GM03348 (cell line): ENCODE measurements around the gene DOCK1.
"Not testable (repeated sequence)": the region's sequence is repeated elsewhere in the genome, so short reads cannot be mapped to it uniquely, and the experiment has no call there.

ENCODE experiments used
- DNase-seq: peaks from one replicate; pipeline ENCODE4 v3.0.0; 2012; ENCODE audit warnings: low spot score

DOCK1 gene

GRCh38 chr10:127278001-127278400 lies 372.8 kb downstream of the DOCK1 start:
- no peak for DNase-seq

DNA sequence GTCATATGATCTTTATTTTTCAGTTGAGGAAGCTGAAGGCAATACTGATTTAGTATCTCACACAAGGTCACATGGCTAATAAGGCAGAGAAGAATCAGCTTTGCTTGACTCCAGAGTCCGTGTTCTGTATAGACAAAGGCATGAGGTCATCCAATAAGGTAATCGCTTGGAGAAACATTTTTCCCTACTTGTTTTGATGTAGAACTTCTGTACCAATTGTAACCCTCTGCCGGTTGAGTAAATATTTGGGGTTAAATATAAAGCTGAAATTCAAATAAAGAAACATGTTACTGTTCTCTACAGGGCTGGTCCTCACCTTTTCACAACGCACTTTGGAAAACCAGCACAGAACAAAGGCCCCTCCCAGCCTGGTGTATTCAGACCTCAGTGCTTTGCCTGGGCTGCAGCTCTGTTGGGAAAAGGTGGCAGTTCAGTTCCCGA lies 374.1 kb downstream of the DOCK1 start:
- no peak for DNase-seq

DNA sequence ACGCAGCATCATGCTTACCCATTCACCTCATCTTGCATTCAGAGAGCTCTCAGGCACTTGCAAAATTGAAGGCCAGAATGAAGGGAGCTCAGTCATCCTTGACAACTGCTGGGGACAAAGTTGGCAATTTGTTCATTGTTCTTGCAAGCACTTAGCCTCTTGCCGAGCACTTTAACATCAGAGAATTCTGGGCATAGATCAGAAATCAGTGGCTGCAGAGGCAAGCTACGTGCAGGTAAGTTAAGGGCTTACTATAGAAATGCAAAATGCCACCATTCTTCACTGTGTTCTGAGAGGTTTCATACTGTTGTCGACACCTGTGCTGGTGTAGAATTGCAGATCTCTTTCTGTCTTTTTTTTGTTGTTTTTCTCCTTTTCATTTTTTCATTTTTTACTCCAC lies 375.2 kb downstream of the DOCK1 start:
- DNase-seq, result no peak

DNA sequence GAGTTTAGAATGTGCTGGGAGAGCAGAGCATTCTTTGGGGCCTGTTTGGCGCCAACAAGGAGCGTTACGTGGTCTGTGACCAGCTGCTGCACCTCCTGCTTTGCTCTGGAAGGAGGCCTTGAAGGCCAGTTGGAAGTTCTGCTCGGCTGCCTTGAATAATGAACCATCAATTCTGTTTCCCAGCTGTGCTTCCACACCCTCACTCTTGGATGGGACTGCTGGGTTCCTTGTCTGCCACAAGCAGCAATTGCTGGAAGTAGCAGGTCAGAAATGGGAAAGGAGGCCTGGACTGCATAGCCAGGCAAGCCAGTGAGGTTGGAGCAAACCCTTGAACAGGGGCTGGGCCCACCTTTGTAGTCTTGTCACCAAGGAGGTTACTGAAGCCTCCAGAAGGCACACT lies 377.8 kb downstream of the DOCK1 start:
- no peak for DNase-seq

GRCh38 chr10:127283576-127283975 lies 378.3 kb downstream of the DOCK1 start:
- DNase-seq, result no peak

DNA sequence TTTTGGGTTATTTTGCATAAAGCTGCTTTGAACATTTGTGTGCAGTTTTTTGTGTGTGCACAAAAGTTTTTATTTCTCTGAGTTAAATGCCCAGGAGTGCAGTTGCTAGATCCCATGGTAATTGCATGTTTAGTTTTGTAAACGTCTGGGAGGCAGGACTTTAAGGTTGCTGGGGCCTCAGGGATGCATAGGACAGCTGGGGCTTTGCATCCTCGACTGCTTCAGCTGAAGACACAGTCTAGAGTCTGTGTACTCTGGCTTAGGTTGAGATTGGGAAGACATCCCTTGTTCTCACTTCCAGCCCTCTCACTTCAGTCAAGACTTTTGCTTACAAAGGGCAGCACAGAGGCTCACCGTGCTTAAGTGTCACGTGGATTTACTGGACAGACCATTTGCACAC lies 385.6 kb downstream of the DOCK1 start:
- DNase-seq, result no peak

GRCh38 chr10:127291329-127291728 lies 386.1 kb downstream of the DOCK1 start:
- DNase-seq, result no peak

GRCh38 chr10:127292888-127293287 lies 387.7 kb downstream of the DOCK1 start:
- DNase-seq, result no peak

GRCh38 chr10:127293640-127294039 lies 388.4 kb downstream of the DOCK1 start:
- DNase-seq, result no peak

DNA sequence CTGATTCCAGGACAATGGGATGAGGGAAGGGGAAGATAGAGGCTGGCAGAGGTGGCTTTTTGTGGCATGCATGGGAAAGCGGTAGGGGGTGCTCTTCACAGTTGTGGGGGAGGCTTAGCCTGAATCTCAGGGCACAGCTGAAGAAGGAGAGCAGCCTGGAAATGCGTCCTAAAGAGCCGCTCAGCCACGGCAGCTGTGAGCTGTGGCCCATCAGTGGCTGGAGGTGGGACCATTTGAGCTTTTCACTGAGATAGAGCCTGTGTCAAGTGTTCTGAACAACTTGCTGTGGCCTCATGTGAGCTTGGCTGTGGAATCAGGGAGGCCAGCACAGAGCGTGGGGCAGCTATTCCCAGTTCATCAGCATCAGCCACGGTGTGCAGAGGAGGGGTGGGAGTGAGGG lies 391.5 kb downstream of the DOCK1 start:
- DNase-seq, result no peak

GRCh38 chr10:127298381-127298780 lies 393.2 kb downstream of the DOCK1 start:
- DNase-seq, result peak; percentile 71

GRCh38 chr10:127299192-127299591 lies 394.0 kb downstream of the DOCK1 start:
- DNase-seq, result not testable (repeated sequence)

- no peak for DNase-seq
Observed at GRCh38 chr10:127299956-127300689, 394.9 kb downstream of the DOCK1 start.

- DNase-seq, result no peak
Observed at GRCh38 chr10:127300868-127301321, 395.7 kb downstream of the DOCK1 start.

DNA sequence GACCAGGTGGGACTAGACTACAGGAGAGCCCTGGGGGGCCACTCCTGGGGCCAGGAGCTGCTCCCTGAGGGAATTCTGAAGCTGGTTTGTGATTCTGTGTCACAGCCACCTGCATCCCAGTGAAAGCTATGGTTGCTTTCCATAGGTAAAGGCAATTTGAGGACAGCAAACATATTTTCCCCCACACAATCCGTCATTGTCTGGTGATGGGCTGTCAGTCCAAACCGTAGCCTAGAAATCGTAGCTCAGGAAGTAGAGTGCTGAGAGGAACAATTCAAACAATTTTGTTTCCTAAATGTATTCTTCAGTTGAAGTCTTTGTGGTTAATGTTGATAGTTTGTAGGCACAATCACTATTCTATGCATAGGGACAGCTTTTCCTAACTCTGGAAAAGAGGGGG lies 397.1 kb downstream of the DOCK1 start:
- no peak for DNase-seq

DNA sequence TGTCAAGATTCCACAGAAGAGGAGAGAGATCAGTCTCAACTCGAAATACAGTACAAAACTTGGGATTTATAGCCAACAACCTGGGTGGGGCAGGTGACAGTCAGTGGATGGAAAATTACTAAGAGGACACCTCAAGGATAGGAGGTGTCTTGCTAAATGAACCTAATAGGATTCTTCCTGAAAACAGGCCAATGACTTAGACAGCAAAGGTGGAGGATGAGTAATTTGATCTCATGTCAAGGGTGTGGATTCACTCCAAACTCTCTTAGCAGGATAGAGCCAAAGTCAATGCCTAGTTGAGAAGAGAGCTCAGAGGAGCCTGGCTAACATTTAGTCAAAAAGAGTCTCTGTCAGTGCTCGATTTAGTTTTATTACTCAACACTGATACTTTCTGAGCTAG lies 397.9 kb downstream of the DOCK1 start:
- no peak for DNase-seq

GRCh38 chr10:127303746-127304145 lies 398.5 kb downstream of the DOCK1 start:
- no peak for DNase-seq

DNA sequence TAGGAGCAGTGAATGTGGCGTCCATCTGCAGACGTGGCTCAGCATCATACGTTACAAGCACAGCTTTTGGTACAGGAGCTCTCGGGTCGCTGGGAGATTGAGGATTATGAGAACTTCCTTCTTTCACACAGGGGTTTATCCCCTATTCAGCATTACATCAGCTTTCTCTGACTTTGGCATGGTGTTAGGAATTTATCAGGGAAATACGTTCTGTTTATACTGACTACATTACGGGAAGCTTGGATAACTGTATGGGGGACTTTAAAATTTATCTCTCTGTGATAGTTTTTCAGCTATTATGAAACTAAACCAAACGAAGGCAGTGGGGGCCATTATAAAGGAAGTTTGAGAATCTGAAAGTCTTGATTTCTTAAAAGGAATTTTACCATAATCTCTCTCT lies 401.3 kb downstream of the DOCK1 start:
- no peak for DNase-seq

DNA sequence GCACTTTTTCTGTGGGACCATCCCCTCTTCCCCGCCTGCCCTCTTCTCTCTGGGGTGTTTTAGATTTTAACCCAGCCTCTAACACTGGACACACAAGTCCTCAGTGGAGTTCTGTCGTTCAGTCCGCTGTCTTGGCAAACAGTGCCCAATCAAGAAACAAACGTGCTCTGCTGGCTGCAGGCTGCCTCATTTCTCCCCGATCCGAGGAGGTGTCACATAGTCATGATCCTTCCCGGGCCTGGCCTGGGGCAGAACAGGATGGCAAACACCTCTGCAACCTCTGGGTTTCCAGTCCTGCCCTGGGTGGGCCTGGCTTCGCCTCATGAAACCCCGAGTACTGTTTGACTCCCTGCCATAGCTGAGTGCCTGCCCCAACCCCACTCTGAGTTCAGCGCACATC lies 402.1 kb downstream of the DOCK1 start:
- no peak for DNase-seq

GRCh38 chr10:127308031-127308430 lies 402.8 kb downstream of the DOCK1 start:
- DNase-seq, result no peak

GRCh38 chr10:127309619-127310018 lies 404.4 kb downstream of the DOCK1 start:
- peak; percentile 29 for DNase-seq

GRCh38 chr10:127310430-127310829 lies 405.2 kb downstream of the DOCK1 start:
- DNase-seq, result no peak

DNA sequence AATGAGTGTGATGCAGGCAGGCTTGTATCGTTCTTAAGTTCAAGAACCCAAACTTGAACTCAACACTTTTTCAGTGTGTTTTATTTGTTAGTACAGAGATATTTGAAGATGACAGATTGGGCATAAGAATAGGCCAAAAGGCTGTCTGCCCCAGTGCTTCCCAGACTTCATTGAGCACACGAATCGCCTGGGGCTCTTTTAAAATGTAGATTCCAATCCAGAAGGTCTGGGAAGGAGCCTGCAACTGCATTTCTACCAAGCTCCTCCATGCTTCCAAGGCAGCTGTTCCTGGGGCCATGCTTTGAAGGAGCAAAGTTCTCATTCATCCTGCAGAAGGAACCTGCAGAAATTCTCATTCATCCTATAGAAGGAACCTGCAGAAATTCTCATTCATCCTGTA lies 405.7 kb downstream of the DOCK1 start:
- no peak for DNase-seq

DNA sequence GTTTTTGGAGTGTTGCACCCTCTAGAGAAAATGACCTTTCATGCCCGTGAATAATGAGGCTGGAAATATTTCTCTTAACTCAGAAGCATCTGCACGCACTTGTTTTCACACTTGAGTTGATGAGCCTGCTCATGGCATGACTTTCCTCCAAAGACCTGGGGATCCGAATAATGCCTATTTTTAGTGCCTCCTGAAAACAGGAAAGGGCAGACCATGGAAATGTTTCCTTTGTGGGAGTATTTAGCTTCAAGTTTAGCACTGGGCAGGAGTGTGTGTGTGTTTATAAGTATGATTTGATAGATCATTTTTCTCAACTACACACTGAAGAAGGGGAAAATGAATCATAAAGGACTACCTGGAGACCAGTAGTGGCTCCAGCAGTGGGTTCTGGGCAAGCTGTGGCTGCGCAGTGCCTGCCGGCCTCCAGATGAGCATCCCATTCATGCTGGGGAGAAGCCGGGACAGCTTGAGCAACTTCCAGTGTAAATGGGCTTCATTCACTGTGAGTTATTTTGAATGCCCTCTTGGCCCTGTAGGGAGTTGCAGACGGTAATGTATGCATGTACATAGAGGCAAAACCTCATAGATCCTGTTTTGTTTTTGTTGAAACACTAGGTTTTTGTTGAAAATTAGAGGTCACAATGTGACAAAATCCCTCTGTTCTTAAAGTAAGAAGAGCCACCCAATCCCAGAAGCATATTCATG lies 408.9 kb downstream of the DOCK1 start:
- DNase-seq, result no peak
